ENCODE results near the gene FCER1G.
A peak's percentile ranks its signal among the peaks of the same experiment; 100 is the strongest.

- TF ChIP-seq CTCF (IDR thresholded peaks at IDR 0.05; ENCODE audit: control extremely low read depth in 1 of 3, insufficient read depth in 1 of 3, low read depth in 1 of 3, low read length in 3 of 3), result peak in 2 of 3 experiments; percentile 25 to 51; a peak in 3 of 4 replicates
- TF ChIP-seq YY1 (IDR thresholded peaks at IDR 0.05; ENCODE audit: low read depth, low read length), result no peak
- TF ChIP-seq POLR2A (IDR thresholded peaks at IDR 0.05; ENCODE audit: control extremely low read depth in 1 of 2, low read depth in 2 of 2, low read length in 2 of 2), result no peak
- TF ChIP-seq MAX (IDR thresholded peaks at IDR 0.05), result no peak
Measured at GRCh38 chr1:161229896-161230295, 14.8 kb downstream of the FCER1G start.
